NCI-H1105 (cell line): ENCODE measurements around the gene CTSW.

Experiments
- DNase-seq: peaks from one replicate; lab custom pipeline; 2025; lab: John Stamatoyannopoulos, UW

CTSW gene

DNA sequence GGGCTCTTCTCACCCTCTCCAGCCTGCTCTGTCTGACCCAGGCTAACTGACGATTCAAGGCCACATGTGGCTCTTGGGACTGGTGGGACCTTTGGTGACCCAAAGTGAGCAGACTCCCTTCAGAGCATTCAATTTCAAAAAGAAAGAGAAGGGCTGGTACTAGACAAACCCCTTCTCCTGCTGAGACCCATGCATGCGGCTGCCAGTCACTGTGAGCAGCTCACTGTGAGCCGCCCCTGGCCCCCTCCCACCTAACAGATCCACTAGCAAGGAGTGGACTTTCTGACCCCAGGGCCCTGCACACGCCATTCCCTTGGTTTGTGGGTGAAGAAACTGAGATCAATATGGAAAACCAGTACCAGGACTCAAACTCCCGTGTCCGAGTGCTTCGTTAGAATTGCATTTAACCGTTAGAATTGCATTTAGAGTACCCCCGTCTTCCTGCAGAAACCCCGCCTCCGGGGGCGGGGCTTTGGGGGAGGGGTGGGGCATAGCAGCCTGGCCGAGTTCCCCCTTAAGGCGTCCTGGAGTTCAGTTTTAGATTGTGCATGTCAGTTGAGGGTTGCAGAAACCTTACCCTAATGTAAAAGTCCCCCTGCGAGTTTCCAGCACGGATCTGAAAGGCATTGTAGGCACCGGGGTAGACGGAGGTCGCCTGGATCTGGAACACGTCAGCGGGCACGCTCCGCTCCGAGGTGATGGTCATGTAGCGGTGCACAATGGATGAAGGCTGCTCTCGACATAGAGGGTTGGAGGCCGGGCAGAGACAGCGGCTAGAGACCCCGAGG lies 12.2 kb upstream of the CTSW start:
- DNase-seq, result peak; percentile 11

DNA sequence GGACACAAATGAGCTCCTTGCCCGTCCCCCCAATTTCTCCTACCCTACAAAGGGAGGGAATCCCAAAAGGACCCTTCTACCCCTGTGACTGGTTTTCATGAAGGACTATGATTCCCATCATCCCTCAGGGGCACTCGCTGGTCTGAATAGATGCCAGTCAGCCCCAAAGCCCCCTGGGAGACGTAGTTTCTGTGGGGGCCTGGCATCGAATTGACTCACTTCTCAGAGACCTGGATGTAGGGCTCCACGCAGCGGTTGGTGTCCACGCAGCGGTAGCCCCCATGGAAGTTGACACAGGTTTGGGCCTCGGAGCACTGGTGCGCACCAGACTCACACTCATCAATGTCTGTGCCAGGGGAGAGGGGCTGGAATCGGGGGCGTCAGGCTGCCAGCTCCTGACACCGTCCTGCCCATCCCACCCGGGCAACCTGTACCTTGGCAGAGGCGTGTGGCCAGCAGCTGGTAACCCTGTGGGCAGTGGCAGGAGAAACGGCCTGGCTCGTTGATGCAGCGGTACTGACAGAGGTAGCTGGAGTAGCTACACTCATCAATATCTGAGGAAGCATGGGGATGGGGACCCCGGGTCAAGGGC lies 11.5 kb upstream of the CTSW start:
- DNase-seq, result peak; percentile 70

DNA sequence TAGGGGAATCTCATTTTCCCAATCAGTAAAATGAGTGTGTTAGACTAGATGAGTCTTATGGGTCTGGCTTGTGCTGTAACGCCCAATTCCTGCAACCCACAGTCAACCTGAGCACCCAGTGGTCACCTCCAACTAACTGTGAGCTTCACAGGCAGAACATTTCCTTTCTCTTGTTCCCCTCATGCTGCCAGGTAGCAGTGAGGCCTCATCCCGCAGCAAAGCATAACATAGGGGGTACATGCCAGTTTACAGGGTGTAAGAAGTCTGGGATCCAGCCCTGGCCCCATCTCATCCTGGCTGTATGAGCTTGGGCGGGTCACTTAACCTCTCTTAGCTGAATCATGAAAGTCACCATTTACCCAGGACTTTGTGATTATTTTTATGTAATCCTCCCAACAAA lies 10.7 kb upstream of the CTSW start:
- DNase-seq, result no peak

DNA sequence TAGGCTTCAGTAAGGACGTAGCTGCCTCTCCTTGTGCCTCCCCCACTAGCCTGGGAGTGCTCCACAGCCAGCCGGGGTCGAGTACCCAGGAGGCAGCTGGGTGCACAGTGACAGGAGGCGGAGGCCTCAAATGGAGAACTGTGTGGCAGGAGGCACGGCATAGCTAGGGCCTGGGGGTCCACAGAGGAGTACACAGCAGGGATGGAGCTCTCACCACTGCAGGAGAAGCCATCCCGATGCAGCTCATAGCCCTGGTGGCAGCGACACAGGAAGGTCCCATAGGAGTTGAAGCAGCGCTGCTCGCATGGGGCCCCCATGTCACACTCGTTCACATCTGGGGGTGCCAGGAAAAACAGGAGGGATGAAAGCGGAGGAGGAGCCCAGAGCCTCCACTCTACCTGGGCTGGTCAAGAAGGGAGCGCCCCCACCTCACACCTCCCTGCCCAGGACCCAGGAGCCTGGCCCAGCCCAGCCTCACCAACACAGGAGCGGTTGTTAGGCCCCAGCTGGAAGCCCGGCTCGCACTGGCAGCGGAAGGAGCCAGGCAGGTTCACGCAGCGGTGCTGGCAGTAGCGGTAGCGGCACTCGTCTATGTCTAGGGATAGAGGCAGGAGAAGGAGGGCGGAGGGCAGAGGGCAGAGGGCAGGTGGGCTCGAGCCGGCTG lies 9.9 kb upstream of the CTSW start:
- DNase-seq, result no peak

DNA sequence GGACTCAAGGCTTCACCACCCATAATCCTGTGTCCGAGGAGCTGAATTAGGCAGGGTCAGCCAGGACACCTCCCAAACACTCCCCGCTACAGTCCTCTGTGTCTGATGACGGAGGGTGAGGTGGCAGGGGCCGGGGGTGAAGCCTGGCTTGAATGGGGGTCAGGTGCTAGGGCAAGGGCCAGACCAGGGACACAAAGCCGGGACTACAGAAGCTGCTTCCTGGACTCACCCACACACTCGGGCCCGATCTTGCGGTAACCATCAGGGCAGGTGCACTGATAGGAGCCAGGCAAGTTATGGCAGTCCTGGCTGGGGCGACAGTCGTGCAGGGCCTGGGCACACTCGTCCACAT lies 9.4 kb upstream of the CTSW start:
- no peak for DNase-seq

DNA sequence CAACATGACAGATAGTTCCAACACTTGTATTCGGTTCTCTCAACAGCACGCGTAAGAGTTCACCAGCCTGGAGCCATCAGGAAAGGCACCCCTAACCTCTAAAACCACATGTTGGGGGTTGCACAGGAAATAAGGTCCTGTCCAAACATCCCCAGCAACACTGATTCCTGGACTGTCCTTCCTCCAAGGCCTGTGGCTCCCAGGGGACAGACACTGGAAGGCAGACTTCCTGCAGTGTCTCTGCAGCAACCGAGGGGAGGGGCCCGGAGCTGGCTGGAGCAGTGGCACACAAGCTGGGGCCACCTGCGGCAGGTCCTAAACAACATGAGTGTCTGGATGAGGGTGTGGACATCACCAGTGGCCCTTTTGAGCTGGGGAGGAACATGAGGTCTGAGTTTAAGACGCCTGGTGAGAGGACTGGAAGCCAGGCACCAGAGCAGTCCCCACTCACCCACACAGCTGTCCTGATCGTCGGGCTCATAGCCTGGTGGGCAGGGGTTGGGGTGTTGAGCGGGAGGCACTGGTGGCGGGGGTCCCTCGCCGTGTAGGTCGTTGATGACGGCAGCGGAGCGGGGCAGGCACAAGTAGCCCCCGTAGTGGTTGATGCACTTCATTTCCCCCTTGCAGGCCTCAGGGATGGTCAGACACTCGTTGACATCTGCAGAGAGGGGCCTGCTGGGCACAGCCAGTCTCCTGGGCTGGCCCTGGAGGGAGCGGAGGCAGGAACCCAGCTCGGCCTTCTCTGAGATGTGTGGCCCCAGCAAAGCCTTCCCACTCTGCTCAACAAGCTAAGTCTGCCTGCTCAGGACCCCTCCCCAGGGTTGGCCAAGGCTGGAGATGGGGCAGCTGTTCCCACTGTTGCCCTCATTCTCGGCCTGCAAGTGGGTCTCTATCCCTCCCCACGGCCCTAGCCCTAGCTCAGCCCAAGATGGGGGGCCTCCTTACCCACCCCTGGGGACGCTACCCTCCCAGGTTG lies 8.6 kb upstream of the CTSW start:
- no peak for DNase-seq

DNA sequence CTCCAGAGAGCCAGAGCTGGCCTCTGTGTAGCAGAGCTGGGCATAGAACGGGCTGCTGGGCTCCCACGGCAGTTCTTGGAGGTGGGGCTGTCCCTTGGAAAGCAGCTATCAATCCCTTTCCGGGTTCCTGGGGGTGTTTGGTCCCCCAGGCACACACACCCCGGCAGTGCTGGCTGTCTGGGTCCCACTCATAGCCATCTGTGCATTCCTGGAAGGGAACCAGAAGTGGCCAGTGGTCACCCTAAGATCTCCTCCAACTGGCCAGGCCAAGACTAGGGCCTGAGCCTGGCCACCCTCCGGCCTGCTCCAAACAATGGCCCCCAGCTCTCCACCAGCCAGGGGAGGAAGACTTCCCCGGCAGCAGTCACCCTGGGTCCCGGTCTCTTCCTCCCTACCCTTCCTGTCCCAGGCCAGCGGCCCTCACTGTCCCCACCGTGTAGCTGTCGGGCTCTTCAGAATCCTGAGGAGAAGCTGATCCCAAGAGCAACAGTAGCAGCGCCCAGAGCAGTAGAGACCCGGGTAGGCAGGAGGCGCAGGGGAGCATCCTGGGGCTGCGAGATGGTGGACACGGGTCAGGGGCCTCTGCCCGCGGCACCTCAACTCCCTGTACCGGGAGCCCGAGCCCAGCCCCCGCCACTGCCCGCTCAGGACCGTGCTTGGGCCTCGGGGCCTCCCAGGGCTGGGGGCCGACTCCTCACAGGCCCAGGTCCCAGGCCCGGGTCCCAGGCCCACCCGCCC lies 7.7 kb upstream of the CTSW start:
- DNase-seq, result no peak

DNA sequence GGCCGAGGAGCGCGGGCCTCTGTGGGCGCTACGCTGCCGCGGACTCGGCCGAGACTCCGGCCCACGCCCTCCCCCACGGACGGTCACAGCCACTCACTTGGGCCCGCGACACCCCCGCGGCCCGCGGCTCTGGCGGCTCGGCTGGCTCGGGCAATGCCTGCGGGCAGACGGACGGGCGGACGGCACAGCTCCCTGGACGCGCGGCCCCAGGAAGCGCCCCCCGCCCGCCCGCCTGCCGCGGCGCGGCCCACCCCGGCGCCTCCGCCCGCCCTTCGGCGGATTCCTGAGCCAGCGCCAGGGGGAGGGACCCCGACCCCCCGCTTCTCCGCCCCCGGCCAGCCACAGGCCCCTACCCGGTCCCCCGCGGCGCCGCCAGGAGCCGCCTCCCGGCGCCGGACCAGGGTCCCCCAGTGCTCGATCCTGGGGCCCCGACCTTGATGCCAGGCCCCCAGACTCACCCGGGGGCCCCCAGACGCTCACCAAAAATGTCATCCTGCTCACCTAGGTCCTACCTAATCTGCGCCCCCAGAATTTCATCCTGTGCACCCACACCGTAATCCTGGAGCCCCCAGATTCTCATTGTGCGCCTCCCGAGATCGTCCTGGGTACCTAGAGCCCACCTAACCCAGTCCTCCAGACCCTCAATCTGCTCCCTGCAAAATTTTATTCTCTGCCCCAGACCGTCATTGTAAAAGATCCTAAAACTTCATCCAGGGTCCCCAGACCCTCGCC lies 6.9 kb upstream of the CTSW start, which contains the start of gene EFEMP2:
TSS of gene EFEMP2 (minus strand) at position 215 of the 732 bp plus-strand sequence. CDS start 446 bp downstream, outside the sequence.
- no peak for DNase-seq

DNA sequence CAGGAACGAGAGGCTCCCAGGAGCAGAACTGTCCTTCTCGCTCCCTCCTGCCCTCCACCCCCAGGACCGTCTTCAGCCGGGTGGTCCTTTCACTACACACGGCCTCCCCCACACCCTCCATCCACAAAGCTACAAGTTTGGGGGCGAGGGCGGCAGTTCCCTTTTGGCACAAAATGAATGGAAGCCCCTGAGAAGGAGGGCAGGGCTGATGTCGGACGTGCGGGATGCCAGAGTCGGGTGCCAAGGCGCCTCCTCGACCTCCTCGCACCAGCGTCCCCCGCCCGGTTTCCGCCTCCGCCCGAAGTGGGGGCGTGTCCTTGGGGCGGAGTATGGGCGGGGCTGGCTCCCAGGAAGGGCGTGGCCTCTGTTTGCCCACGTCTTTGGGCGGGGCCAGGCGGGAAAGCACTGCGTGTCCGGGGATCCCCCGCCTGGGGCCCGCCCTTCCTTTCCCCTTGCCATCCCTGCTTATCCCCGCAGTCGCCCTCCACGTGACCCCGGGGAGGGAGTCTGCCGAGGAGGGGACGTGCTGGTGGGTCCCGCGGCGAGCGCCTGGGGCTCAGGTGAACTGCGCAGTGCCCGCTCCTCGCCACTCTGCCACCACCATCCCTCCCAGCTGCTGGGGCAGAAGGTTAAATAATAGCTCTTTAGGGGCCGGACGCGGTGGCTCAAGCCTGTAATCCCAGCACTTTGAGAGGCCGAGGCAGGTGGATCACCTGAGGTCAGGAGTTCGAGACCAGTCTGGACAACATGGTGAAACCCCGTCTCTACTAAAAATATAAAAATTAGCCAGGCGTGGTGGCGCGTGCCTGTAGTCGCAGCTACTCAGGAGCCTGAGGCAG lies 6.1 kb upstream of the CTSW start:
- DNase-seq, result peak; percentile 92

DNA sequence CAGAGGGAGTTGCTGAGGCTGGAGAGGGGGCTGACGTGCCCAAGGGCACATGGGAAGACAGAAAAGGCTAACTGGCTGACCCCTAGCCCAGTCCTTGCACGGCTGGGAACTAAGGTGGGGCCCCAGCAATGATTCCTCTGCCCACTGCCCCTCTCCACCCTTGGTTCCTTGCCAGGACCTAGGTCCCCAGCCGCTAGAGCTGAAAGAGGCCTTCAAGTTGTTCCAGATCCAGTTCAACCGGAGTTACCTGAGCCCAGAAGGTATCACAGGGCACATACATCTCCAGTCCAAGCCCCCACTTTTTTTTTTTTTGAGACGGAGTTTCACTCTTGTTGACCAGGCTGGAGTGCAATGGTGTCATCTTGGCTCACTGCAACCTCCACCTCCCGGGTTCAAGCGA lies 390 bp downstream of the CTSW start:
- DNase-seq, result no peak

DNA sequence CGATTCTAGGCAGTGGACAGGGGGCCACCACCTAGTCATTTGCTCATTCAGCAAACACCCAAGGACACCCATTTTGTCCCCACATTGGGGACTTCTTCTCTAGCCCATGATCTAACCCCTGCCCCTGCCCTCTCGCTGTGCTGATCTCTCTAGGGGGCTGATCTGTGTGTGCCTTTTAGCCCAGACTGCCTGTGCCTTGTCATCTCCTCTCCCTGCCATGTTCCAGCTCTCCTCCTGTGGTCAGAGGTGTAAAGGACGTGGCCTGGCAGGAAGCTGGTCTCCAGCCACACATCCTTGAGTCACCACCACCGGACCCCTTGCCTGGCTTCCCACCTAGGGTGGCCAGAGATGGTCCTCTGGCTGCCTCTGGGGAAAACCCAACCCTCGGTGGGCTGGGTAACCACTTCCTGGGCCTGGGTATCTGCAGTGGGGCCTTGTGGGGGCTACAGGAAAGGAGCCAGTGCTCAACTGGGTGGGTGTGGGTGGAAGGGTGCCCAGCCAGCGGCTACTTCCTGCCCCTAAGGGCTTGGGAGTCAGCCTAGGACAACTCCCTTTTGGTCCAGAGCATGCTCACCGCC lies 1.3 kb downstream of the CTSW start:
- no peak for DNase-seq

DNA sequence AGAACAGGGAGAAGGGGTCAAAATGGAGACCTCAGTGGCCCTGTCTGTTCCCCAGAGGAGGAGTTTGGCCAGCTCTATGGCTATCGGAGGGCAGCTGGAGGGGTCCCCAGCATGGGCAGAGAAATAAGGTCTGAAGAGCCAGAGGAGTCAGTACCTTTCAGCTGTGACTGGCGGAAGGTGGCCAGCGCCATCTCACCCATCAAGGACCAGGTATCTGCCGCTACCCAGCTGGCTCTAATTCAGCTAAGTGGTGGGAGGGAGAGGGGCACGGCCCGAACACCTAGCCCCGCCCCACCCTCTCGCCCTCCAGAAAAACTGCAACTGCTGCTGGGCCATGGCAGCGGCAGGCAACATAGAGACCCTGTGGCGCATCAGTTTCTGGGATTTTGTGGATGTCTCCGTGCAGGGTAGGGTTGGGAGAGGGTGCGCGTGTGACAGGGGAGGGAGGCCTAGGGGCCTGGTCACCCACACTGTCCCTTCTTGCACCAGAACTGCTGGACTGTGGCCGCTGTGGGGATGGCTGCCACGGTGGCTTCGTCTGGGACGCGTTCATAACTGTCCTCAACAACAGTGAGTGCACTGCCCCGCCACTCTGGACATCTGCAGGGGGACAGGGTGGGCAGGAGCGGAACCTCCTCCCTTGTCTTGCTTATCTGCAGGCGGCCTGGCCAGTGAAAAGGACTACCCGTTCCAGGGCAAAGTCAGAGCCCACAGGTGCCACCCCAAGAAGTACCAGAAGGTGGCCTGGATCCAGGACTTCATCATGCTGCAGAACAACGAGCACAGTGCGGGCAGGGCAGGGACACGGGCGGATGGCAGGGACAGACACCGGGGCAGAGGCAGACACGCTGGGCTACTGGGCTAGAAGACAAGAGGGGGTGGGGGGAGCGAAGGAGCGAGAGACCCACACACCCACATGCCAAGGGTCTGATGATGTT lies 2.8 kb downstream of the CTSW start:
- DNase-seq, result no peak

DNA sequence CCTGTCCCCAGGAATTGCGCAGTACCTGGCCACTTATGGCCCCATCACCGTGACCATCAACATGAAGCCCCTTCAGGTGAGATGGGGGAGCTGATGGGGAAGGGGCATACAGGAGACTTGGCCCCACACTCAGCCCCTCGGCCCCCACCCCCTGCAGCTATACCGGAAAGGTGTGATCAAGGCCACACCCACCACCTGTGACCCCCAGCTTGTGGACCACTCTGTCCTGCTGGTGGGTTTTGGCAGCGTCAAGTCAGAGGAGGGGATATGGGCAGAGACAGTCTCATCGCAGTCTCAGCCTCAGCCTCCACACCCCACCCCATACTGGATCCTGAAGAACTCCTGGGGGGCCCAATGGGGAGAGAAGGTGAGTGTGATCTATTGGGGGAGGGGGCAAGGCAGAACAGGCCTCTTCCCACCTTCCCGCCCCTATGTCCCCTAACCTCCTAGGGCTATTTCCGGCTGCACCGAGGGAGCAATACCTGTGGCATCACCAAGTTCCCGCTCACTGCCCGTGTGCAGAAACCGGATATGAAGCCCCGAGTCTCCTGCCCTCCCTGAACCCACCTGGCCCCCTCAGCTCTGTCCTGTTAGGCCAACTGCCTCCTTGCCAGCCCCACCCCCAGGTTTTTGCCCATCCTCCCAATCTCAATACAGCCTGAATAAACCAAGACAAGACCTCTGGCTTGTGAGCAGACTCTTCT lies 3.6 kb downstream of the CTSW start:
- no peak for DNase-seq

DNA sequence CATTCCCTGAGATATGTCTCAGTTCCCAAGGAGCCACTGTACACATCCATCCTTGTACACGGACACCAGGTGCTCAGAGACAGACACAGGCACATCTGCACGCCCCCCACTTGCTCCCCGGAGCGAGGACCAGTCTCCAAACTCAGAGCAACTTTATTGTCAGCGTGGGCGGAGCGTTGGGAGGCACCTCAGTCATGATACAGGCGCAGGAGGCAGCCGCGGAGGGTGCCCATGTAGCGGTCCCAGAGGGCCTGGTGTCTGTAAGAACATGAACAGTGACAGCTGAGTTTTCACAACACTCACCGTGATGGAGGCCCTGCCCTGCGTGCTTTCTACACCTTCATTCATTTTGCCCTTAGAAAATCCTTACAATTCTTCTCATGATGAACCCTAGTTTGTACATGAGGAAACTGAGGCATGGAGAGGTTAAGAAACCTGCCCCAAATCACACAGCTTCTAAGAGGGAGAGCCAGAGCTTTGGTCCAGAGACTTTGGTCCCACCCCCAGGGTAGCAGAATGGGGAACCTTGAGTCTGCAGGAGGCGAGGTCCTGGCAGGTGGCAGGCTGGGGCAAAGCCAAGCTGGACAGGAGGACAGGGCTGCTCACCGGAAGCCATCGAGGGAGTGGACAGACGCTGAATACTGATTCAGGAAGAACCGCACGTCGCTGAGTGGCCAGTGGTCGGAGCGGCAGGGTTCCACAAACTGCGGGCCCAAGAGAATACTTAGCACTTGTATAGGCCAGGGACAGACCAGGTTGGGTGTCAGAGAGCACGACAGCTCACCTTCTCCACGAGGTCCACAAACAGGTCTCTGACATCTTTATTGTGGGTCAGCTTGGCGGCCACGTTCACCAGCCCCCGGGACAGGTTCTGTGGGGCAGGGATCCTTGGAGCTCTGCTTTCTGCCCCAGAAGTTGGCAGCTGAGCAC lies 4.4 kb downstream of the CTSW start:
- no peak for DNase-seq

DNA sequence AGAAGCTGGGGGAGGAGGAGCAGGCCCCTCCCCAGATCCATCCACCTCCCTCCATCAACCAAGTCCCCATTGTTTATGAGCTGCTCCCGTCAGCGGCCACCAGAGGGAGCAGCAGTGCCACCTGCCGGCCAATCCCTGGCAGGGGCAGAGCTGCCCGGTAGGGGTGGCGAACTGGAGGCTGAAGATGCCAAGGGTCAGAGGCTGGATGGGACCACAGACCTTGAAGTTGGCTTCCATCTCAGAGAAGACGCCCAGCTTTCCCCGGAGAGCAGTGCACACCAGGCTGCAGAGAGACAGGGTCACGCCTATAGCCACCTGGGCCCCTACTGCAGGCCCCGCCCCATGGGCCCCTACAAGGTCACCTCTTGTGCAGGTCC lies 5.1 kb downstream of the CTSW start:
- peak; percentile 58 for DNase-seq

DNA sequence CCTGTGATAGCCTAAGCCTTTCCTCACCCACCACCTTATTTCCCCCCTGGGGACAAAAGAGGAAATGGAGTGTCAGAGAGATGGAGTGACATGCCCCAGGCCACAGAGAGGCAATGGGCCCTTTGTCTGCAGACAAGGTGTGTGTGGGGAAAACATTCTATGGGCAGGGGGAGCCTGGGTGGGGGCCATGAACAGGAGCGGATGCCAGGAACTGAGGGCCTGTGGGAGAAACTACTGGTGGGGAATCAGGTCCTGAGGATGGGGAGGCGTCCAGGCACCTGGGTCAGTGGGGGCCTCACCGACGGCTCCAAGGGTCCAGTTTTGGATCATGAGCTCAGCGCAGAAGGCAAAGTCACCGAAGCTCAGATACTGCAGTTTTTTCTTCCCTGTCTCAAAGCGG lies 5.6 kb downstream of the CTSW start:
- no peak for DNase-seq
